Transverse colon (tissue), 4 donors: ENCODE data around the gene MTG2. TPM values are rescaled to one million over a fixed set of nuclear protein-coding genes. Genes with fewer than 3 reads are reported as not detected.
"Not testable (repeated sequence)": the region's sequence is repeated elsewhere in the genome, so short reads cannot be mapped to it uniquely, and the experiment has no call there.

Source experiments
- DNase-seq: peaks from one replicate; pipeline ENCODE4 v3.0.0-alpha.2; 2019
- H3K27ac ChIP-seq, 4 donors: fragments of 200-600 bp; sonication (generic); 2 replicates each; pipeline ENCODE4 v1.5.1; 2016 to 2018; ENCODE audit warnings: inconsistent platforms in 4 of 4
- H3K27me3 ChIP-seq: fragments of 200-600 bp; sonication (generic); 2 replicates; pipeline ENCODE4 v1.5.1; 2017; ENCODE audit warnings: inconsistent platforms
- H3K36me3 ChIP-seq, 4 donors: fragments of 200-600 bp; sonication (generic); 2 replicates each; pipeline ENCODE4 v1.5.1; 2017 to 2019; ENCODE audit warnings: inconsistent platforms in 4 of 4
- H3K4me1 ChIP-seq, 4 donors: fragments of 200-600 bp; sonication (generic); 2 replicates each; pipeline ENCODE4 v1.5.1; 2017 to 2020; ENCODE audit warnings: inconsistent platforms in 4 of 4
- H3K4me3 ChIP-seq, 4 donors: fragments of 200-600 bp; sonication (generic); 1 replicate in 1 of 4; 2 replicates in 3 of 4; pipeline versions ENCODE4 v1.5.1 to v1.6.1; 2017 to 2019; ENCODE audit warnings: inconsistent platforms in 4 of 4
- H3K9me3 ChIP-seq, 2 donors: fragments of 200-600 bp; sonication (generic); 2 replicates each; pipeline ENCODE4 v1.5.1; 2017 to 2019; ENCODE audit warnings: inconsistent platforms in 2 of 2
- EP300 ChIP-seq: sonication (generic); formaldehyde crosslinking; IDR thresholded peaks from one replicate; pipeline ENCODE4 v1.6.1; 2017; ENCODE audit warnings: antibody characterized with exemption, low read depth
- POLR2A ChIP-seq: fragments of 450-650 bp; IDR thresholded peaks from one replicate; pipeline ENCODE4 v1.6.1; 2016; ENCODE audit warnings: antibody characterized with exemption, mild to moderate bottlenecking, moderate library complexity
- POLR2AphosphoS5 ChIP-seq, 3 donors: sonication (generic); formaldehyde crosslinking; IDR thresholded peaks; one replicate each; pipeline ENCODE4 v1.6.1; 2016; ENCODE audit warnings: antibody characterized with exemption in 3 of 3
- WGBS, 2 donors: methylation state at CpG; one replicate each; pipeline ENCODE4 v1.1.5; 2018; ENCODE audit warnings: low coverage in 1 of 2; 5-methylcytosine and 5-hydroxymethylcytosine counted together
- in situ Hi-C, 4 donors: fragments of 200-750 bp; cut with MboI; loops; one replicate each; pipeline versions ENCODE4 v1.15.0 to v1.15.1; 2017; ENCODE audit warnings: low sequenced_read_pairs in 3 of 4, low pct_ligation_motif_present in 1 of 4, low pct_unique_long_range_greater_than_20kb in 1 of 4
- intact Hi-C: fragments of 100-400 bp; cut with DNase I; formaldehyde crosslinking; loops from one replicate; pipeline ENCODE4 v1.15.1; 2023; ENCODE audit warnings: low total_unique reads
- total RNA-seq, 4 donors: library from RNA; depleted of rRNA; stranded (reverse); fragments of >200 nt; gene quantifications; one replicate each; pipeline ENCODE4 v1.1.0, GENCODE V29; 2016
- TF ChIP-seq, protein P1 (sequence below), 5 experiments: fragments of 200-600 bp in 3 of 5; fragments of 450-650 bp in 2 of 5; sonication (generic) in 3 of 5; IDR thresholded peaks; 1 replicate in 2 of 5; 2 replicates in 3 of 5; pipeline ENCODE4 v1.5.1; 2016 to 2017; ENCODE audit warnings: antibody characterized with exemption in 5 of 5, inconsistent platforms in 3 of 5, mild to moderate bottlenecking in 2 of 5, moderate library complexity in 1 of 5

Gene MTG2
- total RNA-seq, 4 donors from 2014 or later = 9.8 to 58.0 (median 23.1) TPM

- TF ChIP-seq EP300 (no peak), POLR2AphosphoS5 (IDR thresholded peaks at IDR 0.05) (no peak), POLR2A (no peak)
- TF ChIP-seq, protein P1, sequence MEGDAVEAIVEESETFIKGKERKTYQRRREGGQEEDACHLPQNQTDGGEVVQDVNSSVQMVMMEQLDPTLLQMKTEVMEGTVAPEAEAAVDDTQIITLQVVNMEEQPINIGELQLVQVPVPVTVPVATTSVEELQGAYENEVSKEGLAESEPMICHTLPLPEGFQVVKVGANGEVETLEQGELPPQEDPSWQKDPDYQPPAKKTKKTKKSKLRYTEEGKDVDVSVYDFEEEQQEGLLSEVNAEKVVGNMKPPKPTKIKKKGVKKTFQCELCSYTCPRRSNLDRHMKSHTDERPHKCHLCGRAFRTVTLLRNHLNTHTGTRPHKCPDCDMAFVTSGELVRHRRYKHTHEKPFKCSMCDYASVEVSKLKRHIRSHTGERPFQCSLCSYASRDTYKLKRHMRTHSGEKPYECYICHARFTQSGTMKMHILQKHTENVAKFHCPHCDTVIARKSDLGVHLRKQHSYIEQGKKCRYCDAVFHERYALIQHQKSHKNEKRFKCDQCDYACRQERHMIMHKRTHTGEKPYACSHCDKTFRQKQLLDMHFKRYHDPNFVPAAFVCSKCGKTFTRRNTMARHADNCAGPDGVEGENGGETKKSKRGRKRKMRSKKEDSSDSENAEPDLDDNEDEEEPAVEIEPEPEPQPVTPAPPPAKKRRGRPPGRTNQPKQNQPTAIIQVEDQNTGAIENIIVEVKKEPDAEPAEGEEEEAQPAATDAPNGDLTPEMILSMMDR (IDR thresholded peaks at IDR 0.05) = no peak
- in situ Hi-C loops (loop anchor here in 2 of 4 donors (10.0 kb wide), 2 partner anchors 122 to 132 kb away; no protein-coding TSS in a partner anchor), intact Hi-C loops (no loop called here)
- Histone ChIP-seq H3K4me3 (no peak overlapping the region), H3K27me3 (no peaks in the 10 kb centered on the region), H3K36me3 (no peaks in the 10 kb centered on the region), H3K27ac (no peak overlapping the region), H3K4me1 (peaks cover 7 to 17% (median 14%) of the 10 kb centered on the region in 4 donors), H3K9me3 (no peaks in the 10 kb centered on the region)
- WGBS, 2 donors = 97% methylated on average over 6 of the region's 6 CpGs; no CpG with 5 or more reads in 1 of the 2 donors
- no peak for DNase-seq
Observed at GRCh38 chr20:62147125-62147524, 35.7 kb upstream of the MTG2 start.

DNA sequence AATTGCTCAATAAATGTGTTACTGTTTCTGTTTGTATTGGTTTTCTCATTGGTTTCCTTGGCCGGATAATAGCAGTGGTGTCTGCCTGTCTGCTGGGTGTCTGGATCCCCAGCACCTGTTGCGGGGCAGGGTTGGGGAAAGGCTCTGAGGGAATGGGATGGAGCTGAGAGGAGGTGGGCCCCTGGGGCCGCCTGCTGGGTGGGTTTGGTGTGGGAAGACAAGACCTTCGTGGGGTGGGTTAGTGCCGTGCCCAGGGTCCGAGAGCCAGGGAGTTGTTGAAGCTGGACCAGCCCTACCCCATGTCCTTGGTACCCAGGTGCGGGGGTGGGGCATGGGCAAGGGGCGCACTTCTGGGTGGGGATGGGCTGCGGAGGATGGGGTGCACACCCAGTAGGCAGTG is 35.3 kb upstream of the MTG2 start:
- Histone ChIP-seq H3K27ac (no peak overlapping the region), H3K4me1 (peaks cover 6 to 15% (median 13%) of the 10 kb centered on the region in 4 donors), H3K4me3 (no peak overlapping the region), H3K9me3 (no peaks in the 10 kb centered on the region), H3K36me3 (no peaks in the 10 kb centered on the region), H3K27me3 (no peaks in the 10 kb centered on the region)
- 60 to 94% methylated on average over 1 to 9 of the region's 9 CpGs for WGBS, 2 donors
- intact Hi-C loops = no loop called here
- no peak for DNase-seq
- in situ Hi-C loops = loop anchor here in 2 of 4 donors (10.0 kb wide), 2 partner anchors 123 to 133 kb away; no protein-coding TSS in a partner anchor
- TF ChIP-seq POLR2A (no peak), POLR2AphosphoS5 (IDR thresholded peaks at IDR 0.05) (no peak), EP300 (no peak)
- TF ChIP-seq, protein P1 (IDR thresholded peaks at IDR 0.05) = no peak

DNA sequence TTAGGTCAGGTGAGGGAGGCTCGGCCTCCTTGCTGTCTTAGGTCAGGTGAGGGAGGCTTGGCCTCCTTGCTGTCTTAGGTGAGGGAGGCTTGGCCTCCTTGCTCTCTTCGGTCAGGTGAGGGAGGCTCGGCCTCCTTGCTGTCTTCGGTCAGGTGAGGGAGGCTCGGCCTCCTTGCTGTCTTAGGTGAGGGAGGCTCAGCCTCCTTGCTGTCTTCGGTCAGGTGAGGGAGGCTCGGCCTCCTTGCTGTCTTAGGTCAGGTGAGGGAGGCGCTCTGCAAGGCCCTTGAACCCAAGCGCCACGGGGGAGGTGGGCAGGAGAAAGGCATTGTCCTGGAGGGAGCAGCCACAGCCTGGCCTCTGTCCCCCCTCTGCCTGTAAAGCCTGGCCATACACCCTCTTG is 34.4 kb upstream of the MTG2 start:
- intact Hi-C loops, H3K4me3 ChIP-seq, H3K36me3 ChIP-seq, H3K9me3 ChIP-seq, H3K27me3 ChIP-seq, DNase-seq, H3K27ac ChIP-seq: not testable (repeated sequence)
- peaks cover 6 to 15% (median 13%) of the 10 kb centered on the region in 4 donors for H3K4me1 ChIP-seq
- in situ Hi-C loops = loop anchor here in 2 of 4 donors (10.0 kb wide), 2 partner anchors 124 to 134 kb away; no protein-coding TSS in a partner anchor
- WGBS, 2 donors = 90% methylated on average over 9 of the region's 10 CpGs; no CpG with 5 or more reads in 1 of the 2 donors

GRCh38 chr20:62148908-62149314 is 33.9 kb upstream of the MTG2 start:
- Histone ChIP-seq H3K9me3 (no peaks in the 10 kb centered on the region), H3K4me3 (no peak overlapping the region), H3K27ac (no peak overlapping the region), H3K4me1 (peaks cover 6 to 15% (median 13%) of the 10 kb centered on the region in 4 donors), H3K36me3 (no peaks in the 10 kb centered on the region), H3K27me3 (no peaks in the 10 kb centered on the region)
- no peak for TF ChIP-seq POLR2AphosphoS5 (IDR thresholded peaks at IDR 0.05)
- no peak for TF ChIP-seq EP300
- TF ChIP-seq, protein P1 (IDR thresholded peaks at IDR 0.05) = no peak
- no peak for TF ChIP-seq POLR2A
- in situ Hi-C loops (loop anchor here in 2 of 4 donors (10.0 kb wide), 2 partner anchors 124 to 134 kb away; no protein-coding TSS in a partner anchor), intact Hi-C loops (no loop called here)
- WGBS, 2 donors = 81% methylated on average over 6 of the region's 20 CpGs; no CpG with 5 or more reads in 1 of the 2 donors
- DNase-seq = no peak
